ENCODE measurements around the gene PHF14.

- TF ChIP-seq EZH2 (IDR thresholded peaks at IDR 0.05; ENCODE audit: low read length, unreplicated experiment) (no peak), CTCF (conservative IDR thresholded peaks at IDR 0.05; ENCODE audit: low read depth, low read length) (no peak), EZH2phosphoT487 (IDR thresholded peaks at IDR 0.05; ENCODE audit: borderline replicate concordance, low read length) (no peak)
These were observed 555 bp downstream of the PHF14 start for GRCh38 chr7:10973942-10974911.

All from PC-3 (cell line).